ENCODE data around the gene EXPH5. TPM values are rescaled to one million over a fixed set of nuclear protein-coding genes. Genes with fewer than 3 reads are reported as not detected.

Gene EXPH5
- total and polyA plus RNA-seq, 2 donors (not counting 1 experiment from before 2014, with no cell fraction given): 0.12 to 0.37 TPM

GRCh38 chr11:108565653-108566052 lies 27.9 kb downstream of the EXPH5 start:
- Mint-ChIP-seq H3K27ac (no peak overlapping the region), H3K4me1 (no peaks in the 10 kb centered on the region), H3K4me3 (no peak overlapping the region), H3K9me3 (ENCODE audit: insufficient read depth) (no peaks in the 10 kb centered on the region), H3K27me3 (peaks cover 6% of the 10 kb centered on the region)
- H3K9me3 ChIP-seq (ENCODE audit: control extremely low read depth in 1 of 3, control insufficient read depth in 2 of 3, insufficient read depth in 1 of 3, low read length in 2 of 3): no peaks in the 10 kb centered on the region
- ChIA-PET CTCF (no interaction called here), POLR2A (no interaction called here)
- no peaks in the 10 kb centered on the region for H3K27me3 ChIP-seq (replicated peaks in 1 of 4; ENCODE audit: control extremely low read depth in 1 of 4, control insufficient read depth in 3 of 4, insufficient read depth in 4 of 4, low read length in 3 of 4)
- intact Hi-C loops (cut with micrococcal nuclease): no loop called here
- ATAC-seq (ENCODE audit: low read depth): no peak
- H3K4me2 ChIP-seq (replicated peaks; ENCODE audit: low read depth, low read length, poor library complexity, severe bottlenecking): no peak overlapping the region
- H3K79me2 ChIP-seq (ENCODE audit: control insufficient read depth, insufficient read depth, low read length): no peaks in the 10 kb centered on the region
- H2AFZ ChIP-seq (ENCODE audit: insufficient read depth, low read depth, low read length, poor library complexity, severe bottlenecking): no peak overlapping the region
- no peaks in the 10 kb centered on the region for H4K20me1 ChIP-seq (ENCODE audit: control insufficient read depth, insufficient read depth, low read length, poor library complexity, severe bottlenecking)
- no peaks in the 10 kb centered on the region for H3K36me3 ChIP-seq (replicated peaks in 1 of 2; ENCODE audit: control extremely low read depth in 1 of 2, control insufficient read depth in 1 of 2, extremely low read depth in 1 of 2, insufficient read depth in 2 of 2, low read length in 1 of 2)
- no peak overlapping the region for H3K9ac ChIP-seq (ENCODE audit: low read length)
- H3K4me1 ChIP-seq (ENCODE audit: control insufficient read depth in 2 of 2, insufficient read depth in 2 of 2, low read length in 2 of 2): no peaks in the 10 kb centered on the region
- DNase-seq: no peak
- H3K27ac ChIP-seq (ENCODE audit: low read length in 2 of 2): no peak overlapping the region
- WGBS (ENCODE audit: insufficient coverage): 100% methylated on average over 1 of the region's 3 CpGs
- no peak overlapping the region for H3K4me3 ChIP-seq (ENCODE audit: control extremely low read depth in 1 of 5, extremely low read depth in 1 of 5, insufficient read depth in 1 of 5, low read depth in 2 of 5, low read length in 4 of 5)
- TF ChIP-seq EZH2 (IDR thresholded peaks at IDR 0.05; ENCODE audit: borderline replicate concordance, insufficient read depth, low read depth, low read length, poor library complexity, severe bottlenecking) (no peak), CTCF (IDR thresholded peaks at IDR 0.05) (no peak)

DNA sequence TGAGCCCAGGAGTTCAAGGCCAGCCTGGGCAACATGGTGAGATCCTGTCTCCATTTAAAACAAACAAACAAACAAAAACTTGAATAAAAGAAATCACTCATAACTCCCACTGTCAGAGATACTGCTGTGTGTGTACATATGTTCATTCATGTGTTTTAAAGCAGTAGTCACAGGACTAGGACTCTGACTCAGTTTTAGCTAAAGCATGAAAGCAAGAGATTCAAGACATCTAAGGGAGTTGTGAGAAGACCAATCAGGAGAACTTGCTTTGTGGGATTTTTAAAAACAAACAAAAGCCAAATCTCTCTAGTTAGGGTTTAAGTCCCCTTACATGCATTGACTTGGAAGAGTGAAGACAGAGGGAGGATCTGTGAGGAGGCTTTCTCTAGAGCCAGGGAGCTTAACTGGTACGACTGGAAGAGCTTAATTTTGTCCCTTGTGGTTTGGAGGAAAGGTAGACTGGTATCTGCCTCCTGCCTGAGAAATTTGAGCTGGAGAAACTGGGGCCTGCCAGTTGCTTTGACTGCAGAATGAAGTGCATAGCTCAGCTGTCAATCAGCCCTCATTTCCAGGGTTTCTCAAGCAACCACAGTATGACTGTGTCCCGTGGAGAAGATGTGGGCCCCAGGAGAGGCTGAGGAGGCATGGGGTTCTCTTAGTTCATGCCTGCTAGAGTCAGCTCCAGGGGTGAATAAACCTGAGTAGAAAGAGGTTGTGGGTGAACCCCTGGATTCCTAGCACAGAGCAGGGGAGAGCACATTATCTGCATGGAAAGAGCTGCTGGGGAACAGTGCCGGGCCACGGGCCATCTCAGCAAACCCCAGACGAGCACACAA lies 30.6 kb downstream of the EXPH5 start:
- no peak overlapping the region for H3K9ac ChIP-seq (ENCODE audit: low read length)
- TF ChIP-seq CTCF (IDR thresholded peaks at IDR 0.05) (no peak), EZH2 (IDR thresholded peaks at IDR 0.05; ENCODE audit: borderline replicate concordance, insufficient read depth, low read depth, low read length, poor library complexity, severe bottlenecking) (no peak)
- Mint-ChIP-seq H3K4me3 (no peak overlapping the region), H3K27me3 (peaks cover 15% of the 10 kb centered on the region), H3K4me1 (no peaks in the 10 kb centered on the region), H3K9me3 (ENCODE audit: insufficient read depth) (no peaks in the 10 kb centered on the region), H3K27ac (no peak overlapping the region)
- no peak for DNase-seq
- no peak for ATAC-seq (ENCODE audit: low read depth)
- no peaks in the 10 kb centered on the region for H4K20me1 ChIP-seq (ENCODE audit: control insufficient read depth, insufficient read depth, low read length, poor library complexity, severe bottlenecking)
- no peaks in the 10 kb centered on the region for H3K36me3 ChIP-seq (replicated peaks in 1 of 2; ENCODE audit: control extremely low read depth in 1 of 2, control insufficient read depth in 1 of 2, extremely low read depth in 1 of 2, insufficient read depth in 2 of 2, low read length in 1 of 2)
- H3K27me3 ChIP-seq (replicated peaks in 1 of 4; ENCODE audit: control extremely low read depth in 1 of 4, control insufficient read depth in 3 of 4, insufficient read depth in 4 of 4, low read length in 3 of 4): no peaks in the 10 kb centered on the region
- H3K27ac ChIP-seq (ENCODE audit: low read length in 2 of 2): no peak overlapping the region
- no peaks in the 10 kb centered on the region for H3K79me2 ChIP-seq (ENCODE audit: control insufficient read depth, insufficient read depth, low read length)
- intact Hi-C loops (cut with micrococcal nuclease): no loop called here
- H3K4me3 ChIP-seq (ENCODE audit: control extremely low read depth in 1 of 5, extremely low read depth in 1 of 5, insufficient read depth in 1 of 5, low read depth in 2 of 5, low read length in 4 of 5): no peak overlapping the region
- H3K4me2 ChIP-seq (replicated peaks; ENCODE audit: low read depth, low read length, poor library complexity, severe bottlenecking): no peak overlapping the region
- ChIA-PET CTCF (interaction anchor here (0.5 kb wide), 1 partner anchor 9 kb away, joined by 4 read pairs; no protein-coding TSS in a partner anchor), POLR2A (no interaction called here)
- WGBS (ENCODE audit: insufficient coverage): 90% methylated on average over 5 of the region's 5 CpGs
- no peaks in the 10 kb centered on the region for H3K4me1 ChIP-seq (ENCODE audit: control insufficient read depth in 2 of 2, insufficient read depth in 2 of 2, low read length in 2 of 2)
- H2AFZ ChIP-seq (ENCODE audit: insufficient read depth, low read depth, low read length, poor library complexity, severe bottlenecking): no peak overlapping the region
- H3K9me3 ChIP-seq (ENCODE audit: control extremely low read depth in 1 of 3, control insufficient read depth in 2 of 3, insufficient read depth in 1 of 3, low read length in 2 of 3): no peaks in the 10 kb centered on the region
